ENCODE measurements around the gene CCT8. TPM values are rescaled to one million over a fixed set of nuclear protein-coding genes. Genes with fewer than 3 reads are reported as not detected.
A peak's percentile ranks its signal among the peaks of the same experiment; 100 is the strongest.
"Not testable (repeated sequence)": the region's sequence is repeated elsewhere in the genome, so short reads cannot be mapped to it uniquely, and the experiment has no call there.

The CCT8 gene
- total RNA-seq, 2 experiments from 2014 or later, result 210 to 235 TPM

DNA sequence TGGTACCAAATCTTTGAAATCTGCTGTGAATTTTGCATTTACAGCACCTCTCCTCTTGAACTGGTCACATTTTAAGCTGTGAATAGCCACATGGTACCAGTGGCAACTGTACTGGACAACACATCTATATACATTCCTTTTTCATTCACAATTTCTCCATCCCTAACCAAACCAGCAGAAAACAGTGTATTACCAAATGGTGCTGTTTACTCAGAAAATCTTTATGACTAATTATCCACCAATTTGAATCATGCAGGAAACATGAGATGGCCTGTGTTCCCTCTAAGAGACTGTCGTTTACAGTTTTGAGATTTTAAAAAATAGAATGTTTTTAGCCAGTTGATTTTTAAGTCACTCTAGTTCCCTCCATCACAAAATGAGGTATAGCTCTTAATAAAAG, 17.6 kb upstream of the CCT8 start:
- POLR2A ChIA-PET, result no interaction called here
- Mint-ChIP-seq H3K9me3 (no peaks in the 10 kb centered on the region), H3K27ac (no peak overlapping the region), H3K27me3 (no peaks in the 10 kb centered on the region), H3K4me3 (no peak overlapping the region), H3K36me3 (ENCODE audit: low read depth) (peaks cover 4% of the 10 kb centered on the region), H3K4me1 (peaks cover 12% of the 10 kb centered on the region)
- no peak for DNase-seq
- CTCF ChIA-PET, result interaction anchor here (1.4 kb wide), 1 partner anchor 103 kb away, joined by 3 read pairs; no protein-coding TSS in a partner anchor

GRCh38 chr21:29085106-29085752, 11.8 kb upstream of the CCT8 start:
- H3K4me3 Mint-ChIP-seq, result no peak overlapping the region
- no peaks in the 10 kb centered on the region for H3K27me3 Mint-ChIP-seq
- H3K9me3 Mint-ChIP-seq, result no peaks in the 10 kb centered on the region
- ChIA-PET CTCF (no interaction called here), POLR2A (no interaction called here)
- H3K4me1 Mint-ChIP-seq, result peaks cover 20% of the 10 kb centered on the region
- no peak for DNase-seq
- H3K27ac Mint-ChIP-seq, result no peak overlapping the region
- H3K36me3 Mint-ChIP-seq (ENCODE audit: low read depth), result no peaks in the 10 kb centered on the region

DNA sequence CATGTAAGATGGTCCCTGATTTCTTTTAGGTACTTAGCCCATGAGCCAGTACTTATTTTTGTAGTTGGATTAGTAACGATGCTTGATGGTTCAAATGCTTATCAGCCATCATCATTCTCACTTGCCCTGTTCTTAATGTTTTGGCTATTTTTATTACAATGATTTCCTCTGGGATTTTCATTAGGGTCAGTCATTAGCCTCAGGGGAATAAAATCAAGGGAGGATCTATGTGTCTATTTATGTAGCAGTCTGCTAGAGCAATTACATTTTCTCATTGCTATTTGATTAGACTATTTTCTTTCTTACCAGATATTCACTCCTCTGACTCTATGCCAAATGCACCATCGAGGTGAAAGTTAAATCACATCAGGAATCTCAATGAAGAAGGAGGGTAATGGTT, 10.9 kb upstream of the CCT8 start:
- DNase-seq, result no peak
- Mint-ChIP-seq H3K4me1 (peaks cover 23% of the 10 kb centered on the region), H3K27ac (no peak overlapping the region), H3K9me3 (no peaks in the 10 kb centered on the region), H3K36me3 (ENCODE audit: low read depth) (peaks cover 4% of the 10 kb centered on the region), H3K27me3 (no peaks in the 10 kb centered on the region), H3K4me3 (no peak overlapping the region)
- CTCF ChIA-PET, result no interaction called here
- POLR2A ChIA-PET, result no interaction called here

- DNase-seq, result no peak
- POLR2A ChIA-PET, result no interaction called here
- Mint-ChIP-seq H3K36me3 (ENCODE audit: low read depth) (peaks cover 4% of the 10 kb centered on the region), H3K4me3 (no peak overlapping the region), H3K9me3 (no peaks in the 10 kb centered on the region), H3K27me3 (no peaks in the 10 kb centered on the region), H3K27ac (no peak overlapping the region), H3K4me1 (peaks cover 33% of the 10 kb centered on the region)
- CTCF ChIA-PET, result no interaction called here
Observed at GRCh38 chr21:29083306-29083705, 9.9 kb upstream of the CCT8 start.

GRCh38 chr21:29082046-29082815, 8.8 kb upstream of the CCT8 start:
- Mint-ChIP-seq H3K27ac (peak overlapping the region; percentile 52), H3K36me3 (ENCODE audit: low read depth) (peaks cover 4% of the 10 kb centered on the region), H3K27me3 (no peaks in the 10 kb centered on the region), H3K4me1 (peaks cover 34% of the 10 kb centered on the region), H3K9me3 (no peaks in the 10 kb centered on the region), H3K4me3 (no peak overlapping the region)
- ChIA-PET CTCF (no interaction called here), POLR2A (no interaction called here)
- no peak for DNase-seq

GRCh38 chr21:29080454-29080941, 7.0 kb upstream of the CCT8 start:
- H3K36me3 Mint-ChIP-seq (ENCODE audit: low read depth), result peaks cover 7% of the 10 kb centered on the region
- H3K27me3 Mint-ChIP-seq, result no peaks in the 10 kb centered on the region
- peak overlapping the region; percentile 78 for H3K27ac Mint-ChIP-seq
- peak overlapping the region; percentile 36 for H3K4me3 Mint-ChIP-seq
- H3K4me1 Mint-ChIP-seq, result peaks cover 49% of the 10 kb centered on the region
- no peak for DNase-seq
- H3K9me3 Mint-ChIP-seq, result peaks cover 7% of the 10 kb centered on the region
- ChIA-PET CTCF (interaction anchor here (0.7 to 1.9 kb wide), 3 partner anchors 13 to 93 kb away, joined by 3 to 6 read pairs (median 4); no protein-coding TSS in a partner anchor), POLR2A (interaction anchor here (0.6 kb wide), 1 partner anchor 57 kb away, joined by 3 read pairs; no protein-coding TSS in a partner anchor)

DNA sequence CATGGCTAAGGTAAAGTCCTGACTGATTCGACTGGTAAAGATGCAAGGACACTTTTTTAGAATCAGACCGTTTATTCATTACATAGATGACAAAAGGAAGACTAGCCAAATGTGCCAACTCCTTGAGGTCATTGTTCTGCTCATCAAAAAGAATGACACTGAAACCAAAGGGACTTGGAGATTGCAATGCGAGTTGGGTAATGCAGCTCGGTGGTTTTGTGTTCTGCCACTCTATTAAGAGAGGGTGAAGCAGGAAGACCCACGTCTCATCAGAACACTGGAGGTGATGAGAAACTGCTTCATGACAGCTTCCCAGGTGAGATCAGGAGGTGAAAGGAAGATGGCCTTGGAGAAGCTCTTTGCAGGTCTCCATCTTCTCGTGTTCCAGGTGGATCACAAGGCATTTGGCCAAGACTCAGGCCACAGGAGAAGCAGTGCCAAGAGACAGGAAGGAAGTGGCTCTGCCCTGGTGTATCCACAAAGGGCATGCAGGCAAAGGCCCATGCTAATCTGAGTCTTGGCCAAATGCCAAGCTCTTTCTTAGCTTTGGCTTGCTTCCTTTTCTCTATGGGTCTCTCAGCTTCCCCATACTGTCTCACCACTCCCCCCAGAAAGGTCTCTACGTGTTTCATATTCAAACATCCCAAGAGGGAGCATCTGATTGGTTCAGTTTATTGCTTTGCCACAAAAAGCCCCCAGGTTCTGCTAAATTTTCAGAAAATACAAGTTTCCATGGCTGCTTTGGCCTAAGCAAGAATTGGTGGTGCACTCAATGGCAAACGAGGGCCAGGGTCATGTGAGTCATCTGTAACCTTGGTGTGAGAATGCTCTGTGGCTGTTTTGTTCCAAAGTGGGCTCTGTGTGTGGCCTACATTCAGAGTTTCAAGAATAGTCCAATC, 5.7 kb upstream of the CCT8 start:
- CTCF ChIA-PET, result interaction anchor here (0.6 to 1.9 kb wide), 3 partner anchors 12 to 90 kb away, joined by 3 to 6 read pairs (median 4); no protein-coding TSS in a partner anchor
- Mint-ChIP-seq H3K4me3 (peak overlapping the region; percentile 30), H3K4me1 (peaks cover 55% of the 10 kb centered on the region), H3K27ac (peak overlapping the region; percentile 78), H3K9me3 (peaks cover 8% of the 10 kb centered on the region), H3K36me3 (ENCODE audit: low read depth) (peaks cover 7% of the 10 kb centered on the region), H3K27me3 (no peaks in the 10 kb centered on the region)
- POLR2A ChIA-PET, result interaction anchor here (0.6 kb wide), 1 partner anchor 77 kb away, joined by 3 read pairs; no protein-coding TSS in a partner anchor
- peak; percentile 36 for DNase-seq

GRCh38 chr21:29077651-29078090, 4.2 kb upstream of the CCT8 start:
- Mint-ChIP-seq H3K27ac (peak overlapping the region; percentile 95), H3K36me3 (ENCODE audit: low read depth) (peaks cover 11% of the 10 kb centered on the region), H3K4me3 (peak overlapping the region; percentile 78), H3K27me3 (no peaks in the 10 kb centered on the region), H3K4me1 (peaks cover 60% of the 10 kb centered on the region), H3K9me3 (peaks cover 8% of the 10 kb centered on the region)
- peak; percentile 41 for DNase-seq
- CTCF ChIA-PET, result interaction anchor here (0.5 to 1.4 kb wide), 5 partner anchors 10 to 399 kb away, joined by 3 to 4 read pairs (median 3); no protein-coding TSS in a partner anchor
- POLR2A ChIA-PET, result no interaction called here

- POLR2A ChIA-PET, H3K9me3 Mint-ChIP-seq, H3K27me3 Mint-ChIP-seq: not testable (repeated sequence)
- Mint-ChIP-seq H3K27ac (peak overlapping the region; percentile 95), H3K4me1 (peaks cover 64% of the 10 kb centered on the region), H3K4me3 (peak overlapping the region; percentile 78), H3K36me3 (ENCODE audit: low read depth) (peaks cover 16% of the 10 kb centered on the region)
- peak; percentile 85 for DNase-seq
- CTCF ChIA-PET, result interaction anchor here (0.5 to 1.4 kb wide), 7 partner anchors 11 to 399 kb away, joined by 3 to 4 read pairs (median 3); no protein-coding TSS in a partner anchor
Observed at GRCh38 chr21:29076731-29077640, 3.5 kb upstream of the CCT8 start.

DNA sequence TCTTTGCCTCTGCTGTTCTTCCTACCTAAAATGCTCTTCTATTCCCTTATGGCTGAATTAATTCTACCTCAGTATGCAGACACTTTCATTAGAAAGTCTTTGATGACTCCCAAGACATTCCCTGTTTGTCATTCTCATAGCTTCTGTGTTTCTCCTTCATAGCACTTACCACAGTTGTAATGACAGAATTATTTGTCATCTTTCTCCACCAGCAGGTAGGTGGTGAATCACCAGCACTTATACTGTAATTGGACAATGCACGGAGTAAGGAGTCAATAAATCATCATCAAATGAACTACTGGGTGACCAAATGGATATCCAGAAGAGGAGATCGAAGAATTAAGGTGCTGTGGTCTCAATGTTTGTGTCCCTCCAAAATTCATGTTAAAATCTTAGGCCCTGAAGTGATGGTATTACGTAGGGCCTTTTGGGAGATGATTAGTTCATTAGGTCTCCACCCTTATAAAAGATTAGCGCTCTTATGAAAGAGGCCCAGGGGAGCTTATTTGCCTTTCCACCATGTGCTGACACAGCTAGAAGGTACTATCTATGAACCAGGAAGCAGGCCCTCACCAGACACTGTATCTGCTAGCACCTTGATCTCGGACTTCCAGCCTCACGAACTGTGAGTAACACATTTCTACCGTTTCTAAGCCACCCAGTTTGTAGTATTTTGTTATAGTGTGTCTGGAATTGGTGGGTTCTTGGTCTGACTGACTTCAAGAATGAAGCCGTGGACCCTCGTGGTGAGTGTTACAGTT, 2.4 kb upstream of the CCT8 start:
- Mint-ChIP-seq H3K36me3 (ENCODE audit: low read depth) (peaks cover 22% of the 10 kb centered on the region), H3K4me1 (peaks cover 66% of the 10 kb centered on the region), H3K9me3 (peaks cover 8% of the 10 kb centered on the region), H3K27me3 (no peaks in the 10 kb centered on the region), H3K4me3 (no peak overlapping the region), H3K27ac (peak overlapping the region; percentile 94)
- ChIA-PET CTCF (interaction anchor here (0.9 to 1.4 kb wide), 2 partner anchors 121 to 315 kb away, joined by 3 to 4 read pairs; no protein-coding TSS in a partner anchor), POLR2A (no interaction called here)
- no peak for DNase-seq

GRCh38 chr21:29074783-29075182, 1.3 kb upstream of the CCT8 start:
- POLR2A ChIA-PET, result no interaction called here
- DNase-seq, result no peak
- H3K27me3 Mint-ChIP-seq, result no peaks in the 10 kb centered on the region
- CTCF ChIA-PET, result interaction anchor here (0.6 kb wide), 2 partner anchors 71 to 401 kb away, joined by 3 read pairs; no protein-coding TSS in a partner anchor
- peak overlapping the region; percentile 36 for H3K4me3 Mint-ChIP-seq
- H3K4me1 Mint-ChIP-seq, result peaks cover 60% of the 10 kb centered on the region
- H3K27ac Mint-ChIP-seq, result peak overlapping the region; percentile 79
- peaks cover 8% of the 10 kb centered on the region for H3K9me3 Mint-ChIP-seq
- H3K36me3 Mint-ChIP-seq (ENCODE audit: low read depth), result peaks cover 21% of the 10 kb centered on the region

Measured in activated CD4-positive, alpha-beta T cell treated with anti-CD3 and anti-CD28 coated beads, Interleukin-2, amount 10 ng/mL, durations not matched to agents 7 days and 5 days (primary cell).